A673 (cell line): ENCODE data around the gene NFATC3.

Experiments
- CTCF ChIP-seq: fragments of 300-800, 200-600 bp; sonication (generic); conservative IDR thresholded peaks from 2 replicates; pipeline ENCODE4 v1.5.1; 2017; ENCODE audit warnings: low read depth, mild to moderate bottlenecking, antibody characterized with exemption, low read length, moderate library complexity, mixed read lengths
- EZH2 ChIP-seq: fragments of 200-600 bp; sonication (generic); IDR thresholded peaks from 2 replicates; pipeline ENCODE4 v1.6.1; 2017; ENCODE audit warnings: borderline replicate concordance, low read depth, mild to moderate bottlenecking, mixed read lengths, antibody characterized with exemption, low read length; ENCODE audit not compliant: poor library complexity, severe bottlenecking

GRCh38 chr16:68179855-68180254 is 94.7 kb downstream of the NFATC3 start:
- TF ChIP-seq EZH2 (no peak), CTCF (no peak)
